ENCODE results near the gene TSPAN4. TPM values are rescaled to one million over a fixed set of nuclear protein-coding genes. Genes with fewer than 3 reads are reported as not detected.

The TSPAN4 gene
- polyA plus RNA-seq, 3 donors = 52.6 to 75.5 (median 63.1) TPM

DNA sequence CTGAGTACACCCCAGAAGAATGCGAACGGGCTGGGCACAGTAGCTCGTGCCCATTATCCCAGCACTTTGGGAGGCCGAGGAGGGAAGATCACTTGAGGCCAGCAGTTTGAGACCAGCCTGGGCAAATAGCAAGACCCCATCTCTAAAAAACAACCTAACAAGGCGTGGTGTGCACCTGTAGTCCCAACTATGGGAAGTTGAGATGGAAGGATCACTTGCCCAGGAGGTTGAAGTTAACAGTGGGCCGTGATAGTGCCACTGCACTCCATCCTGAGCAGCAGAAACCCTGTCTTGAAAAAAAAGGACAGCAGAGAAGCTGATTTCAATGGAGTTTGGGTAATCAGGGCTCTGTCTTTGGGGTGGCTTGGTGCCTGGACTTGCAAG, 29.6 kb upstream of the TSPAN4 start:
- H3K27ac Mint-ChIP-seq = peak overlapping the region in 1 of 7 donors; percentile 19
- peaks cover 0 to 2% (median 0%) of the 10 kb centered on the region in 7 donors for H3K9me3 Mint-ChIP-seq
- no peak overlapping the region for H3K9ac ChIP-seq (ENCODE audit: insufficient read depth, low read length, poor library complexity, severe bottlenecking)

DNA sequence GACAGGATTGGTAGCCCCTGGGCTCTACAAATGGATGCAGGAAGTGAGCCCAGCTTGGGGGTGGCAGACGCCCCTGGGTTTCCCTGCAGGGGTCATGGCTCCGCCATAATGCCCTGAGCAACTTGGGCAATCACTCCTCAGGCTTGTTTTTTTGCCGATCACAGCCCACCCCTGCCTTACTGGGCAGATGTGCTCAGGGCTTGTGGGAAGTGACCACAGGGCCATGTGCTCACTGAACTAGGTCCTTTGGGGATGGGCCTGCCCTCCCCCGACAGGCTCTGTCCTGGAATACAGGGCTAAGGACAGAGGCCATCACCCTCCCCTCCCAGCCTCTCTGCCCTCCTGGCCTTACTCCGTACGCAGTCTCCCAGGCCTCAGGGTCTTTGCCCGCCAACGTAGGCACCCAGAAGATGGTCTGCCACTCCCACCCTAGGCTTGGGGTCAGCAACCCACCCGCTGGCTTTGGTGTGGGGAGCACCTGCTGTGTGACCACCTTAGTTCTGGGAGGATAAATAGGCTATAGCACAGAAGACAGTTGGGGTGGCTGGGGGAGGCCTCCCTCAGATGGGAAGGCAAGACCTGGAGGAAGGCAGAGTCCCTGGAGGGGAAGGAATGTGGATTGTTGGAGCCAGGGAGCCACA, 29.1 kb upstream of the TSPAN4 start:
- 79% methylated on average over 5 of the region's 9 CpGs for WGBS (ENCODE audit: insufficient coverage)
- DNase-seq = no peak
- peaks cover 40% of the 10 kb centered on the region for H4K20me1 ChIP-seq (ENCODE audit: insufficient read depth, low read length)
- peaks cover 33% of the 10 kb centered on the region for H3K79me2 ChIP-seq (ENCODE audit: insufficient read depth, low read length)
- peaks cover 22 to 30% of the 10 kb centered on the region in 2 donors for H3K36me3 Mint-ChIP-seq
- H3K27me3 Mint-ChIP-seq (ENCODE audit: low read depth in 3 of 3) = peaks cover 0 to 9% (median 2%) of the 10 kb centered on the region in 3 donors
- H3K9me3 ChIP-seq (replicated peaks in 1 of 2; ENCODE audit: control insufficient read depth in 1 of 2, insufficient read depth in 1 of 2, low read length in 2 of 2) = no peaks in the 10 kb centered on the region
- peaks cover 0 to 2% (median 0%) of the 10 kb centered on the region in 7 donors for H3K9me3 Mint-ChIP-seq
- no peaks in the 10 kb centered on the region for H3K27me3 ChIP-seq (ENCODE audit: control insufficient read depth in 2 of 2, insufficient read depth in 2 of 2, low read length in 2 of 2)
- H3K4me1 Mint-ChIP-seq = peaks cover 25% of the 10 kb centered on the region
- H3K27ac Mint-ChIP-seq = peak overlapping the region in 3 of 7 donors; percentile 66 to 77 (median 69)
- H3K9ac ChIP-seq (ENCODE audit: insufficient read depth, low read length, poor library complexity, severe bottlenecking) = no peak overlapping the region
- H3K27ac ChIP-seq (ENCODE audit: low read depth in 1 of 2, low read length in 2 of 2) = peak overlapping the region in 1 of 2 donors; percentile 7
- no peak overlapping the region for H3K4me2 ChIP-seq (replicated peaks; ENCODE audit: extremely low read depth, low read length, poor library complexity, severe bottlenecking)
- H3K4me3 Mint-ChIP-seq = peak overlapping the region in 1 of 2 donors; percentile 21
- intact Hi-C loops (cut with micrococcal nuclease) = no loop called here
- H2AFZ ChIP-seq (ENCODE audit: insufficient read depth, low read depth, low read length, poor library complexity, severe bottlenecking) = no peak overlapping the region
- peaks cover 23 to 29% of the 10 kb centered on the region in 2 donors for H3K36me3 ChIP-seq (replicated peaks in 1 of 2; ENCODE audit: control insufficient read depth in 1 of 2, insufficient read depth in 2 of 2, low read length in 2 of 2)
- H3K4me3 ChIP-seq (replicated peaks in 1 of 3; ENCODE audit: low read depth in 2 of 3, low read length in 3 of 3) = no peak overlapping the region
- H3K4me1 ChIP-seq (ENCODE audit: control insufficient read depth in 1 of 2, insufficient read depth in 2 of 2, low read length in 2 of 2) = peaks cover 20 to 30% of the 10 kb centered on the region in 2 donors
- TF ChIP-seq, protein P1, sequence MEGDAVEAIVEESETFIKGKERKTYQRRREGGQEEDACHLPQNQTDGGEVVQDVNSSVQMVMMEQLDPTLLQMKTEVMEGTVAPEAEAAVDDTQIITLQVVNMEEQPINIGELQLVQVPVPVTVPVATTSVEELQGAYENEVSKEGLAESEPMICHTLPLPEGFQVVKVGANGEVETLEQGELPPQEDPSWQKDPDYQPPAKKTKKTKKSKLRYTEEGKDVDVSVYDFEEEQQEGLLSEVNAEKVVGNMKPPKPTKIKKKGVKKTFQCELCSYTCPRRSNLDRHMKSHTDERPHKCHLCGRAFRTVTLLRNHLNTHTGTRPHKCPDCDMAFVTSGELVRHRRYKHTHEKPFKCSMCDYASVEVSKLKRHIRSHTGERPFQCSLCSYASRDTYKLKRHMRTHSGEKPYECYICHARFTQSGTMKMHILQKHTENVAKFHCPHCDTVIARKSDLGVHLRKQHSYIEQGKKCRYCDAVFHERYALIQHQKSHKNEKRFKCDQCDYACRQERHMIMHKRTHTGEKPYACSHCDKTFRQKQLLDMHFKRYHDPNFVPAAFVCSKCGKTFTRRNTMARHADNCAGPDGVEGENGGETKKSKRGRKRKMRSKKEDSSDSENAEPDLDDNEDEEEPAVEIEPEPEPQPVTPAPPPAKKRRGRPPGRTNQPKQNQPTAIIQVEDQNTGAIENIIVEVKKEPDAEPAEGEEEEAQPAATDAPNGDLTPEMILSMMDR (IDR thresholded peaks at IDR 0.05) = no peak

More for the DNA sequence above, 29.6 kb upstream of the TSPAN4 start:
- no peak overlapping the region for H3K4me3 Mint-ChIP-seq
- peaks cover 22 to 30% of the 10 kb centered on the region in 2 donors for H3K4me1 ChIP-seq (ENCODE audit: control insufficient read depth in 1 of 2, insufficient read depth in 2 of 2, low read length in 2 of 2)
- peaks cover 22 to 30% of the 10 kb centered on the region in 2 donors for H3K36me3 Mint-ChIP-seq
- H3K27ac ChIP-seq (ENCODE audit: low read depth in 1 of 2, low read length in 2 of 2) = no peak overlapping the region
- intact Hi-C loops (cut with micrococcal nuclease) = no loop called here
- peaks cover 38% of the 10 kb centered on the region for H3K79me2 ChIP-seq (ENCODE audit: insufficient read depth, low read length)
- 96% methylated on average over 4 of the region's 6 CpGs for WGBS (ENCODE audit: insufficient coverage)
- DNase-seq = no peak
- H3K4me1 Mint-ChIP-seq = peaks cover 27% of the 10 kb centered on the region
- H3K36me3 ChIP-seq (replicated peaks in 1 of 2; ENCODE audit: control insufficient read depth in 1 of 2, insufficient read depth in 2 of 2, low read length in 2 of 2) = peaks cover 23 to 29% of the 10 kb centered on the region in 2 donors
- H3K4me3 ChIP-seq (replicated peaks in 1 of 3; ENCODE audit: low read depth in 2 of 3, low read length in 3 of 3) = no peak overlapping the region
- H2AFZ ChIP-seq (ENCODE audit: insufficient read depth, low read depth, low read length, poor library complexity, severe bottlenecking) = no peak overlapping the region
- H3K4me2 ChIP-seq (replicated peaks; ENCODE audit: extremely low read depth, low read length, poor library complexity, severe bottlenecking) = no peak overlapping the region
- no peaks in the 10 kb centered on the region for H3K27me3 ChIP-seq (ENCODE audit: control insufficient read depth in 2 of 2, insufficient read depth in 2 of 2, low read length in 2 of 2)
- TF ChIP-seq, protein P1 (IDR thresholded peaks at IDR 0.05) = no peak
- H3K27me3 Mint-ChIP-seq (ENCODE audit: low read depth in 3 of 3) = peaks cover 0 to 5% (median 0%) of the 10 kb centered on the region in 3 donors
- peaks cover 40% of the 10 kb centered on the region for H4K20me1 ChIP-seq (ENCODE audit: insufficient read depth, low read length)
- no peaks in the 10 kb centered on the region for H3K9me3 ChIP-seq (replicated peaks in 1 of 2; ENCODE audit: control insufficient read depth in 1 of 2, insufficient read depth in 1 of 2, low read length in 2 of 2)

Data from CD14-positive monocyte (primary cell).